ENCODE results near the gene CYP39A1.

The CYP39A1 gene

GRCh38 chr6:46541556-46541955, 111.1 kb downstream of the CYP39A1 start:
- no peak overlapping the region for H3K4me3 ChIP-seq (ENCODE audit: low read depth, low read length)
- no peak for TF ChIP-seq CTCF (IDR thresholded peaks at IDR 0.05; ENCODE audit: low read depth, low read length)

- H3K4me3 ChIP-seq (ENCODE audit: low read depth, low read length): no peak overlapping the region
- TF ChIP-seq CTCF (IDR thresholded peaks at IDR 0.05; ENCODE audit: low read depth, low read length): no peak
These were observed 112.8 kb downstream of the CYP39A1 start for GRCh38 chr6:46539866-46540265.

GRCh38 chr6:46538800-46539480, 113.7 kb downstream of the CYP39A1 start:
- no peak overlapping the region for H3K4me3 ChIP-seq (ENCODE audit: low read depth, low read length)
- TF ChIP-seq CTCF (IDR thresholded peaks at IDR 0.05; ENCODE audit: low read depth, low read length): no peak

GRCh38 chr6:46530896-46531295, 121.7 kb downstream of the CYP39A1 start:
- no peak overlapping the region for H3K4me3 ChIP-seq (ENCODE audit: low read depth, low read length)
- TF ChIP-seq CTCF (IDR thresholded peaks at IDR 0.05; ENCODE audit: low read depth, low read length): no peak

- no peak for TF ChIP-seq CTCF (IDR thresholded peaks at IDR 0.05; ENCODE audit: low read depth, low read length)
- H3K4me3 ChIP-seq (ENCODE audit: low read depth, low read length): no peak overlapping the region
These were observed 123.5 kb downstream of the CYP39A1 start for GRCh38 chr6:46528961-46529750.

- H3K4me3 ChIP-seq (ENCODE audit: low read depth, low read length): no peak overlapping the region
- TF ChIP-seq CTCF (IDR thresholded peaks at IDR 0.05; ENCODE audit: low read depth, low read length): no peak
These were observed 126.0 kb downstream of the CYP39A1 start for GRCh38 chr6:46526607-46527006.

- TF ChIP-seq CTCF (IDR thresholded peaks at IDR 0.05; ENCODE audit: low read depth, low read length): no peak
- H3K4me3 ChIP-seq (ENCODE audit: low read depth, low read length): no peak overlapping the region
These were observed 127.0 kb downstream of the CYP39A1 start for GRCh38 chr6:46525583-46525982.

All from WI38 (cell line).